Liver (tissue), 9 donors: ENCODE data around the gene SLC38A10. TPM values are rescaled to one million over a fixed set of nuclear protein-coding genes. Genes with fewer than 3 reads are reported as not detected.

Source experiments
- DNase-seq: peaks from one replicate; pipeline ENCODE4 v3.0.0-alpha.2; 2017; ENCODE audit warnings: low spot score
- H3K27ac ChIP-seq, 2 donors: one replicate each; pipeline ENCODE4 v1.7.0; 2013; ENCODE audit warnings: inconsistent platforms in 2 of 2, low read length in 2 of 2, control low read depth in 1 of 2, low read depth in 1 of 2, mild to moderate bottlenecking in 1 of 2
- H3K27me3 ChIP-seq, 4 donors: one replicate each; pipeline versions ENCODE4 v1.6.1 to v1.7.0; 2013; ENCODE audit warnings: low read length in 3 of 4, inconsistent platforms in 1 of 4, mild to moderate bottlenecking in 1 of 4, moderate library complexity in 1 of 4; ENCODE audit not compliant: control insufficient read depth in 4 of 4, insufficient read depth in 4 of 4
- H3K36me3 ChIP-seq, 4 donors: one replicate each; pipeline versions ENCODE4 v1.6.1 to v1.7.0; 2013; ENCODE audit warnings: low read length in 3 of 4, mild to moderate bottlenecking in 3 of 4, low read depth in 1 of 4, moderate library complexity in 1 of 4; ENCODE audit not compliant: control insufficient read depth in 4 of 4, insufficient read depth in 3 of 4
- H3K4me1 ChIP-seq, 4 donors: one replicate each; pipeline versions ENCODE4 v1.6.1 to v1.7.0; 2013; ENCODE audit warnings: low read length in 3 of 4, mild to moderate bottlenecking in 3 of 4, moderate library complexity in 1 of 4; ENCODE audit not compliant: control insufficient read depth in 4 of 4, insufficient read depth in 4 of 4
- H3K4me3 ChIP-seq, 3 donors: one replicate each; pipeline versions ENCODE4 v1.6.1 to v1.7.0; 2013; ENCODE audit warnings: low read length in 3 of 3, control low read depth in 1 of 3, low read depth in 1 of 3, mild to moderate bottlenecking in 1 of 3
- H3K9ac ChIP-seq, 2 donors: one replicate each; pipeline ENCODE4 v1.7.0; 2013; ENCODE audit warnings: low read length in 2 of 2, mild to moderate bottlenecking in 2 of 2, moderate library complexity in 2 of 2, control low read depth in 1 of 2, low read depth in 1 of 2
- H3K9me3 ChIP-seq, 4 donors: one replicate each; pipeline versions ENCODE4 v1.6.1 to v1.7.0; 2013; ENCODE audit warnings: low read length in 3 of 4; ENCODE audit not compliant: control insufficient read depth in 4 of 4
- EGR1 ChIP-seq, 2 donors: IDR thresholded peaks; 2 replicates each; pipeline ENCODE4 v1.6.1; 2016 to 2018; ENCODE audit warnings: antibody characterized with exemption in 2 of 2, low read depth in 2 of 2
- FOXA1 ChIP-seq: IDR thresholded peaks from 2 replicates; pipeline ENCODE4 v1.6.1; 2016; ENCODE audit warnings: antibody characterized with exemption
- FOXA2 ChIP-seq: IDR thresholded peaks from 2 replicates; pipeline ENCODE4 v1.6.1; 2016; ENCODE audit warnings: antibody characterized with exemption
- GABPA ChIP-seq, 2 donors: IDR thresholded peaks in 1 of 2; conservative IDR thresholded peaks in 1 of 2; 2 replicates each; pipeline ENCODE4 v1.6.1; 2016; ENCODE audit warnings: antibody characterized with exemption in 2 of 2, mild to moderate bottlenecking in 1 of 2, moderate library complexity in 1 of 2
- HNF4A ChIP-seq, 2 donors: conservative IDR thresholded peaks; 2 replicates each; pipeline ENCODE4 v1.6.1; 2016; ENCODE audit warnings: antibody characterized with exemption in 2 of 2, mild to moderate bottlenecking in 2 of 2
- HNF4G ChIP-seq: IDR thresholded peaks from 2 replicates; pipeline ENCODE4 v1.6.1; 2016; ENCODE audit warnings: antibody characterized with exemption
- JUND ChIP-seq, 2 donors: IDR thresholded peaks; 2 replicates each; pipeline ENCODE4 v1.6.1; 2016; ENCODE audit warnings: antibody characterized with exemption in 2 of 2
- NR2F2 ChIP-seq: IDR thresholded peaks from 2 replicates; pipeline ENCODE4 v1.6.1; 2016; ENCODE audit warnings: antibody characterized with exemption
- RAD21 ChIP-seq, 2 donors: IDR thresholded peaks; 2 replicates each; pipeline ENCODE4 v1.6.1; 2016; ENCODE audit warnings: antibody characterized with exemption in 2 of 2, mild to moderate bottlenecking in 2 of 2
- RXRA ChIP-seq, 2 donors: IDR thresholded peaks; 2 replicates each; pipeline ENCODE4 v1.6.1; 2017 to 2018; ENCODE audit warnings: antibody characterized with exemption in 2 of 2, mild to moderate bottlenecking in 1 of 2
- SP1 ChIP-seq: IDR thresholded peaks from 2 replicates; pipeline ENCODE4 v1.6.1; 2018; ENCODE audit warnings: antibody characterized with exemption, mild to moderate bottlenecking
- TAF1 ChIP-seq: conservative IDR thresholded peaks from 2 replicates; pipeline ENCODE4 v1.6.1; 2016; ENCODE audit warnings: antibody characterized with exemption, mild to moderate bottlenecking
- YY1 ChIP-seq: IDR thresholded peaks from 2 replicates; pipeline ENCODE4 v1.6.1; 2016; ENCODE audit warnings: antibody characterized with exemption, mild to moderate bottlenecking
- WGBS: extraction: QIAGEN DNeasy Blood & Tissue Kit; methylation state at CpG from one replicate; pipeline ENCODE4 v1.1.7; 2013; 5-methylcytosine and 5-hydroxymethylcytosine counted together
- polyA plus RNA-seq, 2 donors: library from polyadenylated mRNA; stranded (reverse) in 1 of 2; unstranded in 1 of 2; fragments of 200-250 nt in 1 of 2; fragments of >200 nt in 1 of 2; fragmentation: Nextera tagmentation in 1 of 2; extraction: Ambion mirVana in 1 of 2; gene quantifications; one replicate each; pipeline versions ENCODE4 v1.2.1 to v1.2.3, GENCODE V29; 2013 to 2015
- total RNA-seq, 2 donors: library from RNA; depleted of rRNA; stranded (reverse); fragments of >200 nt; gene quantifications; one replicate each; pipeline ENCODE4 v1.2.3, GENCODE V29; 2014
- TF ChIP-seq, protein P1 (sequence below): IDR thresholded peaks from 2 replicates; pipeline ENCODE4 v1.6.1; 2016; ENCODE audit warnings: antibody characterized with exemption, mild to moderate bottlenecking
- TF ChIP-seq, protein P2 (sequence below): IDR thresholded peaks from 2 replicates; pipeline ENCODE4 v1.6.1; 2016; ENCODE audit warnings: antibody characterized with exemption
- TF ChIP-seq, protein P3 (sequence below): IDR thresholded peaks from 2 replicates; pipeline ENCODE4 v1.6.1; 2016; ENCODE audit warnings: antibody characterized with exemption
- TF ChIP-seq, protein P4 (sequence below): IDR thresholded peaks from 2 replicates; pipeline ENCODE4 v1.6.1; 2016; ENCODE audit warnings: antibody characterized with exemption
- TF ChIP-seq, protein P5 (sequence below): fragments of 150-350 bp; IDR thresholded peaks from 2 replicates; pipeline ENCODE4 v1.5.1; 2017; ENCODE audit warnings: improper control_type of control experiment, low read depth, low read length; ENCODE audit not compliant: missing input control
- donor health status: healthy.
- donor health status: healthy.
- donor health status: healthy.
- donor health status: healthy.
- donor health status: healthy.

Gene SLC38A10
- total and polyA plus RNA-seq, 4 donors, result 29.3 to 117 (median 54.7) TPM

DNA sequence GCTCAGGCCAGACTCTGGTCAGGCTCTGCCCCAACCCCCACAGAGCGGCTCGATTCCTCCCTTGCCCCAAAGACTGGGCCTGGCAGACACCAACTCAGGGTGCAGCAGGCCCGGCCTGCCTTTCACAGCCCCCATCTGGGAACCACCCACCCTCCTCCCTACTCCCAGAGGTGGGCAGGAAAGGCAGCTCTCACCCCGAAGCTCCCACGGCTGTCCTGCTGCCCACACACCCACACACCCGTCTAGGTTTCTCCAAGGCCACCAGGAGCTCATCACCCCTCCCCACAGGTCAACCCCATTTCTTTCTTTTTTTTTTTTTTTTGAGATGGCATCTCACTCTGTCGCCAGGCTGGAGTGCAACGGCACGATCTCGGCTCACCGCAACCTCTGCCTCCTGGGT lies 76.1 kb downstream of the SLC38A10 start:
- no peak for DNase-seq
- TF ChIP-seq SP1 (no peak), FOXA1 (no peak), JUND (IDR thresholded peaks at IDR 0.05) (no peak), HNF4G (no peak), TAF1 (no peak), EGR1 (IDR thresholded peaks at IDR 0.05; ENCODE audit: low read depth in 2 of 2) (no peak), GABPA (IDR thresholded peaks at IDR 0.05 in 1 of 2, conservative IDR thresholded peaks at IDR 0.05 in 1 of 2) (no peak), HNF4A (conservative IDR thresholded peaks at IDR 0.05) (no peak), RXRA (IDR thresholded peaks at IDR 0.05) (no peak), RAD21 (IDR thresholded peaks at IDR 0.05) (no peak), FOXA2 (no peak), YY1 (no peak), NR2F2 (no peak)
- TF ChIP-seq, protein P1, sequence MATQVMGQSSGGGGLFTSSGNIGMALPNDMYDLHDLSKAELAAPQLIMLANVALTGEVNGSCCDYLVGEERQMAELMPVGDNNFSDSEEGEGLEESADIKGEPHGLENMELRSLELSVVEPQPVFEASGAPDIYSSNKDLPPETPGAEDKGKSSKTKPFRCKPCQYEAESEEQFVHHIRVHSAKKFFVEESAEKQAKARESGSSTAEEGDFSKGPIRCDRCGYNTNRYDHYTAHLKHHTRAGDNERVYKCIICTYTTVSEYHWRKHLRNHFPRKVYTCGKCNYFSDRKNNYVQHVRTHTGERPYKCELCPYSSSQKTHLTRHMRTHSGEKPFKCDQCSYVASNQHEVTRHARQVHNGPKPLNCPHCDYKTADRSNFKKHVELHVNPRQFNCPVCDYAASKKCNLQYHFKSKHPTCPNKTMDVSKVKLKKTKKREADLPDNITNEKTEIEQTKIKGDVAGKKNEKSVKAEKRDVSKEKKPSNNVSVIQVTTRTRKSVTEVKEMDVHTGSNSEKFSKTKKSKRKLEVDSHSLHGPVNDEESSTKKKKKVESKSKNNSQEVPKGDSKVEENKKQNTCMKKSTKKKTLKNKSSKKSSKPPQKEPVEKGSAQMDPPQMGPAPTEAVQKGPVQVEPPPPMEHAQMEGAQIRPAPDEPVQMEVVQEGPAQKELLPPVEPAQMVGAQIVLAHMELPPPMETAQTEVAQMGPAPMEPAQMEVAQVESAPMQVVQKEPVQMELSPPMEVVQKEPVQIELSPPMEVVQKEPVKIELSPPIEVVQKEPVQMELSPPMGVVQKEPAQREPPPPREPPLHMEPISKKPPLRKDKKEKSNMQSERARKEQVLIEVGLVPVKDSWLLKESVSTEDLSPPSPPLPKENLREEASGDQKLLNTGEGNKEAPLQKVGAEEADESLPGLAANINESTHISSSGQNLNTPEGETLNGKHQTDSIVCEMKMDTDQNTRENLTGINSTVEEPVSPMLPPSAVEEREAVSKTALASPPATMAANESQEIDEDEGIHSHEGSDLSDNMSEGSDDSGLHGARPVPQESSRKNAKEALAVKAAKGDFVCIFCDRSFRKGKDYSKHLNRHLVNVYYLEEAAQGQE, result no peak
- TF ChIP-seq, protein P2, sequence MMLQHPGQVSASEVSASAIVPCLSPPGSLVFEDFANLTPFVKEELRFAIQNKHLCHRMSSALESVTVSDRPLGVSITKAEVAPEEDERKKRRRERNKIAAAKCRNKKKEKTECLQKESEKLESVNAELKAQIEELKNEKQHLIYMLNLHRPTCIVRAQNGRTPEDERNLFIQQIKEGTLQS, result no peak
- TF ChIP-seq, protein P3, sequence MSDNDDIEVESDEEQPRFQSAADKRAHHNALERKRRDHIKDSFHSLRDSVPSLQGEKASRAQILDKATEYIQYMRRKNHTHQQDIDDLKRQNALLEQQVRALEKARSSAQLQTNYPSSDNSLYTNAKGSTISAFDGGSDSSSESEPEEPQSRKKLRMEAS, result no peak
- TF ChIP-seq, protein P4, sequence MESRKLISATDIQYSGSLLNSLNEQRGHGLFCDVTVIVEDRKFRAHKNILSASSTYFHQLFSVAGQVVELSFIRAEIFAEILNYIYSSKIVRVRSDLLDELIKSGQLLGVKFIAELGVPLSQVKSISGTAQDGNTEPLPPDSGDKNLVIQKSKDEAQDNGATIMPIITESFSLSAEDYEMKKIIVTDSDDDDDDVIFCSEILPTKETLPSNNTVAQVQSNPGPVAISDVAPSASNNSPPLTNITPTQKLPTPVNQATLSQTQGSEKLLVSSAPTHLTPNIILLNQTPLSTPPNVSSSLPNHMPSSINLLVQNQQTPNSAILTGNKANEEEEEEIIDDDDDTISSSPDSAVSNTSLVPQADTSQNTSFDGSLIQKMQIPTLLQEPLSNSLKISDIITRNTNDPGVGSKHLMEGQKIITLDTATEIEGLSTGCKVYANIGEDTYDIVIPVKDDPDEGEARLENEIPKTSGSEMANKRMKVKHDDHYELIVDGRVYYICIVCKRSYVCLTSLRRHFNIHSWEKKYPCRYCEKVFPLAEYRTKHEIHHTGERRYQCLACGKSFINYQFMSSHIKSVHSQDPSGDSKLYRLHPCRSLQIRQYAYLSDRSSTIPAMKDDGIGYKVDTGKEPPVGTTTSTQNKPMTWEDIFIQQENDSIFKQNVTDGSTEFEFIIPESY, result no peak
- TF ChIP-seq, protein P5, sequence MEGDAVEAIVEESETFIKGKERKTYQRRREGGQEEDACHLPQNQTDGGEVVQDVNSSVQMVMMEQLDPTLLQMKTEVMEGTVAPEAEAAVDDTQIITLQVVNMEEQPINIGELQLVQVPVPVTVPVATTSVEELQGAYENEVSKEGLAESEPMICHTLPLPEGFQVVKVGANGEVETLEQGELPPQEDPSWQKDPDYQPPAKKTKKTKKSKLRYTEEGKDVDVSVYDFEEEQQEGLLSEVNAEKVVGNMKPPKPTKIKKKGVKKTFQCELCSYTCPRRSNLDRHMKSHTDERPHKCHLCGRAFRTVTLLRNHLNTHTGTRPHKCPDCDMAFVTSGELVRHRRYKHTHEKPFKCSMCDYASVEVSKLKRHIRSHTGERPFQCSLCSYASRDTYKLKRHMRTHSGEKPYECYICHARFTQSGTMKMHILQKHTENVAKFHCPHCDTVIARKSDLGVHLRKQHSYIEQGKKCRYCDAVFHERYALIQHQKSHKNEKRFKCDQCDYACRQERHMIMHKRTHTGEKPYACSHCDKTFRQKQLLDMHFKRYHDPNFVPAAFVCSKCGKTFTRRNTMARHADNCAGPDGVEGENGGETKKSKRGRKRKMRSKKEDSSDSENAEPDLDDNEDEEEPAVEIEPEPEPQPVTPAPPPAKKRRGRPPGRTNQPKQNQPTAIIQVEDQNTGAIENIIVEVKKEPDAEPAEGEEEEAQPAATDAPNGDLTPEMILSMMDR, result no peak
- Histone ChIP-seq H3K9ac (no peak overlapping the region), H3K9me3 (no peaks in the 10 kb centered on the region), H3K4me1 (peaks cover 10 to 23% (median 13%) of the 10 kb centered on the region in 4 donors), H3K4me3 (no peak overlapping the region), H3K27me3 (no peaks in the 10 kb centered on the region), H3K27ac (no peak overlapping the region), H3K36me3 (no peaks in the 10 kb centered on the region)
- 97% methylated on average over 11 of the region's 11 CpGs for WGBS
